OCI-LY7 (cell line): ENCODE results near the gene COL6A2. TPM values are rescaled to one million over a fixed set of nuclear protein-coding genes. Genes with fewer than 3 reads are reported as not detected.

Experiments used
- BruUV-seq: library from RNA; stranded (reverse); fragments of 400-500 nt; replicated peaks from 2 replicates; lab custom pipeline; 2021; lab: Mats Ljungman, UMichigan
- CTCF ChIA-PET: fragments of 300-600 bp; sonication (Branson Sonifier 250); formaldehyde crosslinking; loops from one replicate; lab custom pipeline; 2022; ENCODE audit warnings: antibody characterized with exemption; ENCODE audit not compliant: unreplicated experiment; lab: Charles Lee
- POLR2A ChIA-PET: fragments of 300-600 bp; sonication (Branson Sonifier 250); formaldehyde crosslinking; loops from one replicate; lab custom pipeline; 2022; ENCODE audit warnings: antibody characterized with exemption; lab: Charles Lee
- DNase-seq: peaks from one replicate; pipeline ENCODE4 v3.0.0-alpha.2; 2015; ENCODE audit warnings: low spot score
- H2AFZ ChIP-seq: fragments of 200-600 bp; sonication (generic), shearing (Covaris generic); 2 replicates; pipeline ENCODE4 v1.6.1; 2014; ENCODE audit warnings: mild to moderate bottlenecking, antibody characterized with exemption, low read length, moderate library complexity
- H3K27ac ChIP-seq: fragments of 200-600 bp; sonication (generic); 2 replicates; pipeline ENCODE4 v1.5.1; 2014; ENCODE audit warnings: mixed run types, low read depth, mild to moderate bottlenecking, moderate library complexity, low read length, inconsistent platforms; ENCODE audit not compliant: poor library complexity, severe bottlenecking
- H3K36me3 ChIP-seq: fragments of 200-600 bp; sonication (generic); 2 replicates; pipeline ENCODE4 v1.6.1; 2014; ENCODE audit warnings: mild to moderate bottlenecking, antibody characterized with exemption, low read length, moderate library complexity, mixed read lengths; ENCODE audit not compliant: insufficient read depth
- H3K4me1 ChIP-seq: fragments of 200-600 bp; sonication (generic); 2 replicates; pipeline ENCODE4 v1.5.1; 2014; ENCODE audit warnings: mild to moderate bottlenecking, low read length; ENCODE audit not compliant: insufficient read depth, poor library complexity, severe bottlenecking
- H3K4me2 ChIP-seq: fragments of 200-600 bp; sonication (generic); 2 replicates; pipeline ENCODE4 v1.6.1; 2014; ENCODE audit warnings: mild to moderate bottlenecking, low read length
- H3K4me3 ChIP-seq: fragments of 200-600 bp; sonication (generic); 2 replicates; pipeline ENCODE4 v1.5.1; 2014; ENCODE audit warnings: mild to moderate bottlenecking, low read depth, low read length; ENCODE audit not compliant: poor library complexity, severe bottlenecking
- H3K79me2 ChIP-seq: fragments of 200-600 bp; sonication (generic); 2 replicates; pipeline ENCODE4 v1.6.1; 2016; ENCODE audit warnings: low read depth, mild to moderate bottlenecking, low read length, moderate library complexity, mixed read lengths; ENCODE audit not compliant: insufficient read depth
- H3K9me2 ChIP-seq: fragments of 200-600 bp; sonication (generic); 2 replicates; pipeline ENCODE4 v1.6.1; 2016; ENCODE audit warnings: mild to moderate bottlenecking, low read length, mixed read lengths; ENCODE audit not compliant: insufficient read depth
- H3K9me3 ChIP-seq: fragments of 200-600 bp; sonication (generic); 2 replicates; pipeline ENCODE4 v1.6.1; 2014; ENCODE audit warnings: mild to moderate bottlenecking, mixed run types, low read length, mixed read lengths
- H4K20me1 ChIP-seq: fragments of 200-600 bp; sonication (generic); 2 replicates; pipeline ENCODE4 v1.6.1; 2014; ENCODE audit warnings: mild to moderate bottlenecking, antibody characterized with exemption, low read length, moderate library complexity, mixed read lengths; ENCODE audit not compliant: insufficient read depth
- EZH2phosphoT487 ChIP-seq: fragments of 200-600 bp; sonication (generic); IDR thresholded peaks from 2 replicates; pipeline ENCODE4 v1.6.1; 2018; ENCODE audit warnings: low read depth, borderline replicate concordance, mild to moderate bottlenecking, mixed run types, antibody characterized with exemption, low read length, moderate library complexity, mixed read lengths
- intact Hi-C: fragments of 100-400 bp; cut with micrococcal nuclease; formaldehyde crosslinking; loops from one replicate; pipeline ENCODE4 v1.10.0; 2022; ENCODE audit not compliant: unreplicated experiment
- total RNA-seq, 2 experiments: library from RNA; depleted of rRNA in 1 of 2; stranded (reverse); fragments of >200 nt in 1 of 2; shearing (Covaris generic) in 1 of 2; gene quantifications; 2 replicates each; pipeline ENCODE4 v1.2.3, GENCODE V29; 2014 to 2022
- TF ChIP-seq, protein P1 (sequence below): fragments of 200-600 bp; sonication (generic); conservative IDR thresholded peaks from 2 replicates; pipeline ENCODE4 v1.5.1; 2014; ENCODE audit warnings: mild to moderate bottlenecking, antibody characterized with exemption, low read length, moderate library complexity, mixed read lengths

The COL6A2 gene
- total RNA-seq, 2 experiments from 2014 or later = not detected

DNA sequence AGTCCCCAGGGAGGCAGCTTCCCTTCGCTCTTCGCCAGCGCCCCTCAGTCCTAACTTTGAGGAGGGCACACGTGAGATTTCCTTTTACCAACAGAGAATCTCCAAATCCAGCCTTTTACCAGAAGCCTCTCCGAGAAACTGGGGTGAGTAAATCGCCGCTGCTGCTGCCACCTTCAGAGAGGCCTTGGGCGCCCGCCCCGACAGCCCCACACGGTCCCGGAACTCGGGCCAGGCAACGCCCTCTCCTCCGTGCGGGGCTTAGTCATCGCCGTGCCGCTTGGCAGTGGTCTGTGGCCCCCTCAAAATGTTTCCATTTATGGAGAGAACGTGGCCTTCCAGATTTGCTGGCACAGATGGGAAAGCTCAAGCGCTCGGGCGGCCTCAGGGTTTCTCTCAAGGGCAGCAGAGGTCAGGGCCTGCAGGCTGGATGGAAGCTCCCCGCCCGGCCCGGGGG lies 41.4 kb upstream of the COL6A2 start:
- no peaks in the 10 kb centered on the region for H4K20me1 ChIP-seq
- no peaks in the 10 kb centered on the region for H3K9me3 ChIP-seq
- no TSS peak for BruUV-seq
- no peak overlapping the region for H3K4me2 ChIP-seq
- DNase-seq = no peak
- H3K79me2 ChIP-seq = no peaks in the 10 kb centered on the region
- TF ChIP-seq, protein P1, sequence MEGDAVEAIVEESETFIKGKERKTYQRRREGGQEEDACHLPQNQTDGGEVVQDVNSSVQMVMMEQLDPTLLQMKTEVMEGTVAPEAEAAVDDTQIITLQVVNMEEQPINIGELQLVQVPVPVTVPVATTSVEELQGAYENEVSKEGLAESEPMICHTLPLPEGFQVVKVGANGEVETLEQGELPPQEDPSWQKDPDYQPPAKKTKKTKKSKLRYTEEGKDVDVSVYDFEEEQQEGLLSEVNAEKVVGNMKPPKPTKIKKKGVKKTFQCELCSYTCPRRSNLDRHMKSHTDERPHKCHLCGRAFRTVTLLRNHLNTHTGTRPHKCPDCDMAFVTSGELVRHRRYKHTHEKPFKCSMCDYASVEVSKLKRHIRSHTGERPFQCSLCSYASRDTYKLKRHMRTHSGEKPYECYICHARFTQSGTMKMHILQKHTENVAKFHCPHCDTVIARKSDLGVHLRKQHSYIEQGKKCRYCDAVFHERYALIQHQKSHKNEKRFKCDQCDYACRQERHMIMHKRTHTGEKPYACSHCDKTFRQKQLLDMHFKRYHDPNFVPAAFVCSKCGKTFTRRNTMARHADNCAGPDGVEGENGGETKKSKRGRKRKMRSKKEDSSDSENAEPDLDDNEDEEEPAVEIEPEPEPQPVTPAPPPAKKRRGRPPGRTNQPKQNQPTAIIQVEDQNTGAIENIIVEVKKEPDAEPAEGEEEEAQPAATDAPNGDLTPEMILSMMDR = no peak
- no peak for TF ChIP-seq EZH2phosphoT487
- ChIA-PET CTCF (no interaction called here), POLR2A (no interaction called here)
- H3K9me2 ChIP-seq = no peaks in the 10 kb centered on the region
- H3K36me3 ChIP-seq = no peaks in the 10 kb centered on the region
- H2AFZ ChIP-seq = no peak overlapping the region
- H3K4me1 ChIP-seq = no peaks in the 10 kb centered on the region
- intact Hi-C loops = no loop called here
- H3K27ac ChIP-seq = no peak overlapping the region
- no peak overlapping the region for H3K4me3 ChIP-seq

DNA sequence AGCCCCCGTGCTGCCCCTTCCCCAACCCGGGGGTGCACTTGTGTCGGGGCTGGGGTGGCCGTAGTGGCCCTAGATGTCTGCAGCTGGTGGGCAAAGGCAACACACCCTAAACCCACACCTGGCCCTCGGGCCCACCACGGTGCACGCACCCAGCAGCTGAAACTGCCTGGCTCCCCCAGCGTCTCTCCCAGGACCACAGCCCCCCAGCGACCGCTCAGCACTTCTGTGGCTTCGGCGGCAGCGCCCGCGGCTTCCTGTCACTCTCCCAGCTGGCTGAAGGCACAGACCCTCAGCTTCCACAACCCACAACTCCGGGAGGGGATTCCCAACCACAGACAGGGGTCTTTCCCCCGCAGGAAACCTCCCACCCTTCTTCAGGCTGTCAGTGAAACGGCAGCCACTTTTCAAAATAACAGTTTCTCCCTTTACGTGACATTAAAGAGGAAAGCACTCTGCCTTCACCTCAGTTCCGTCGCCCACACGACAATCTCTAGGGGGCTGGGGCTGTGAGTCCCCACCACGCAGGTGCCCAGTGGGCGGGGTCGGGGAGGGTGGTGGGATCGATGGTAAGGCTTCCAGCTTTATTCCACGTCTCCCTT lies 40.7 kb upstream of the COL6A2 start:
- POLR2A ChIA-PET = no interaction called here

More for the DNA sequence above, 40.7 kb upstream of the COL6A2 start:
- Histone ChIP-seq H3K9me2 (no peaks in the 10 kb centered on the region), H4K20me1 (no peaks in the 10 kb centered on the region), H3K36me3 (no peaks in the 10 kb centered on the region), H3K4me2 (no peak overlapping the region), H3K9me3 (0 out of 2 replicates have a peak, but pooled peaks cover 2% of the 10 kb centered on the region), H3K79me2 (no peaks in the 10 kb centered on the region), H3K4me1 (no peaks in the 10 kb centered on the region), H2AFZ (no peak overlapping the region), H3K4me3 (no peak overlapping the region), H3K27ac (no peak overlapping the region)
- TF ChIP-seq, protein P1 = no peak
- no peak for TF ChIP-seq EZH2phosphoT487
- no peak for DNase-seq
- no TSS peak for BruUV-seq
- intact Hi-C loops = no loop called here
- CTCF ChIA-PET = interaction anchor here (0.6 kb wide), 1 partner anchor 141 kb away, joined by 5 read pairs; no protein-coding TSS in a partner anchor
